PFSK-1 (cell line): ENCODE measurements around the gene LCE1E.

Source experiments
- FOXP2 ChIP-seq: optimal IDR thresholded peaks from 2 replicates; pipeline ENCODE3; 2011; ENCODE audit warnings: borderline replicate concordance, control low read depth, inconsistent platforms; ENCODE audit not compliant: insufficient read depth; ENCODE audit errors: extremely low read length, extremely low read depth
- POLR2AphosphoS5 ChIP-seq: IDR thresholded peaks from 2 replicates; pipeline ENCODE4 v1.6.1; 2012; ENCODE audit warnings: low read depth, mild to moderate bottlenecking, control low read depth, low read length, moderate library complexity
- REST ChIP-seq, 2 experiments: IDR thresholded peaks; 2 replicates each; pipeline versions ENCODE4 v1.6.1 to v1.8.0; 2011 to 2012; ENCODE audit warnings: low read depth in 2 of 2, low read length in 2 of 2, control low read depth in 1 of 2, inconsistent platforms in 1 of 2, mild to moderate bottlenecking in 1 of 2, moderate library complexity in 1 of 2; ENCODE audit not compliant: insufficient read depth in 1 of 2
- SIN3A ChIP-seq: IDR thresholded peaks from 2 replicates; pipeline ENCODE4 v1.6.1; 2012; ENCODE audit warnings: mild to moderate bottlenecking, low read length, moderate library complexity, borderline replicate concordance; ENCODE audit not compliant: insufficient read depth
- TAF1 ChIP-seq: IDR thresholded peaks from 2 replicates; pipeline ENCODE4 v1.6.1; 2012; ENCODE audit warnings: low read length, control low read depth, borderline replicate concordance; ENCODE audit not compliant: insufficient read depth

GRCh38 chr1:152753586-152753985, 32.5 kb upstream of the LCE1E start:
- TF ChIP-seq POLR2AphosphoS5 = no peak
- TF ChIP-seq REST (IDR thresholded peaks at IDR 0.05; ENCODE audit: insufficient read depth in 1 of 2, low read depth in 2 of 2, low read length in 2 of 2) = no peak
- TF ChIP-seq TAF1 = no peak
- no peak for TF ChIP-seq SIN3A
- no peak for TF ChIP-seq FOXP2
